Colonic mucosa (tissue), 4 donors: ENCODE results near the gene CDKAL1. TPM values are rescaled to one million over a fixed set of nuclear protein-coding genes. Genes with fewer than 3 reads are reported as not detected.

ENCODE experiments used
- DNase-seq: peaks from one replicate; pipeline ENCODE4 v3.0.0-alpha.2; 2020
- H3K27ac ChIP-seq: fragments of 200-600 bp; one replicate; pipeline ENCODE4 v1.8.0; 2021
- H3K27me3 ChIP-seq: fragments of 200-600 bp; one replicate; pipeline ENCODE4 v1.8.0; 2021
- H3K36me3 ChIP-seq: fragments of 200-600 bp; one replicate; pipeline ENCODE4 v1.8.0; 2021
- H3K4me1 ChIP-seq: fragments of 200-600 bp; one replicate; pipeline ENCODE4 v1.8.0; 2021; ENCODE audit warnings: mild to moderate bottlenecking
- H3K4me3 ChIP-seq: fragments of 200-600 bp; one replicate; pipeline ENCODE4 v1.8.0; 2021
- H3K9ac ChIP-seq, 2 donors: one replicate each; pipeline ENCODE4 v1.7.0; 2013; ENCODE audit warnings: control low read depth in 2 of 2, low read depth in 2 of 2, low read length in 2 of 2
- H3K9me3 ChIP-seq: fragments of 200-600 bp; one replicate; pipeline ENCODE4 v1.8.0; 2021
- intact Hi-C: fragments of 100-400 bp; cut with DNase I; formaldehyde crosslinking; loops from one replicate; pipeline ENCODE4 v1.14.1; 2022
- total RNA-seq, 2 donors: library from RNA; stranded (reverse); fragmentation: NEBNext Ultra II Directional in 1 of 2; extraction: Animal tissue kit (Norgen Biotek cat#: 25700) in 1 of 2; gene quantifications; one replicate each; pipeline ENCODE4 v1.2.1, GENCODE V29; 2021
- TF ChIP-seq, protein P1 (sequence below): fragments of 200-600 bp; IDR thresholded peaks from one replicate; pipeline ENCODE4 v1.8.0; 2022; ENCODE audit warnings: antibody characterized with exemption, mild to moderate bottlenecking
- donor health status: healthy.
- donor health status: DM: no; HTN: no; CAD: no.
- donor health status: DM: no; HTN: no; CAD: no.

Gene CDKAL1
- total RNA-seq, 2 donors from 2014 or later, result 13.8 to 14.2 TPM

GRCh38 chr6:20707870-20708269, 173.6 kb downstream of the CDKAL1 start:
- no peak for DNase-seq
- no peaks in the 10 kb centered on the region for H3K36me3 ChIP-seq
- no peaks in the 10 kb centered on the region for H3K27me3 ChIP-seq
- H3K9me3 ChIP-seq, result no peaks in the 10 kb centered on the region
- H3K4me1 ChIP-seq, result peaks cover 10% of the 10 kb centered on the region
- TF ChIP-seq, protein P1, sequence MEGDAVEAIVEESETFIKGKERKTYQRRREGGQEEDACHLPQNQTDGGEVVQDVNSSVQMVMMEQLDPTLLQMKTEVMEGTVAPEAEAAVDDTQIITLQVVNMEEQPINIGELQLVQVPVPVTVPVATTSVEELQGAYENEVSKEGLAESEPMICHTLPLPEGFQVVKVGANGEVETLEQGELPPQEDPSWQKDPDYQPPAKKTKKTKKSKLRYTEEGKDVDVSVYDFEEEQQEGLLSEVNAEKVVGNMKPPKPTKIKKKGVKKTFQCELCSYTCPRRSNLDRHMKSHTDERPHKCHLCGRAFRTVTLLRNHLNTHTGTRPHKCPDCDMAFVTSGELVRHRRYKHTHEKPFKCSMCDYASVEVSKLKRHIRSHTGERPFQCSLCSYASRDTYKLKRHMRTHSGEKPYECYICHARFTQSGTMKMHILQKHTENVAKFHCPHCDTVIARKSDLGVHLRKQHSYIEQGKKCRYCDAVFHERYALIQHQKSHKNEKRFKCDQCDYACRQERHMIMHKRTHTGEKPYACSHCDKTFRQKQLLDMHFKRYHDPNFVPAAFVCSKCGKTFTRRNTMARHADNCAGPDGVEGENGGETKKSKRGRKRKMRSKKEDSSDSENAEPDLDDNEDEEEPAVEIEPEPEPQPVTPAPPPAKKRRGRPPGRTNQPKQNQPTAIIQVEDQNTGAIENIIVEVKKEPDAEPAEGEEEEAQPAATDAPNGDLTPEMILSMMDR, result no peak
- no peak overlapping the region for H3K27ac ChIP-seq
- no peak overlapping the region for H3K9ac ChIP-seq
- no peak overlapping the region for H3K4me3 ChIP-seq
- intact Hi-C loops, result loop anchor here (10.0 kb wide), 1 partner anchor 133 kb away; no protein-coding TSS in a partner anchor

DNA sequence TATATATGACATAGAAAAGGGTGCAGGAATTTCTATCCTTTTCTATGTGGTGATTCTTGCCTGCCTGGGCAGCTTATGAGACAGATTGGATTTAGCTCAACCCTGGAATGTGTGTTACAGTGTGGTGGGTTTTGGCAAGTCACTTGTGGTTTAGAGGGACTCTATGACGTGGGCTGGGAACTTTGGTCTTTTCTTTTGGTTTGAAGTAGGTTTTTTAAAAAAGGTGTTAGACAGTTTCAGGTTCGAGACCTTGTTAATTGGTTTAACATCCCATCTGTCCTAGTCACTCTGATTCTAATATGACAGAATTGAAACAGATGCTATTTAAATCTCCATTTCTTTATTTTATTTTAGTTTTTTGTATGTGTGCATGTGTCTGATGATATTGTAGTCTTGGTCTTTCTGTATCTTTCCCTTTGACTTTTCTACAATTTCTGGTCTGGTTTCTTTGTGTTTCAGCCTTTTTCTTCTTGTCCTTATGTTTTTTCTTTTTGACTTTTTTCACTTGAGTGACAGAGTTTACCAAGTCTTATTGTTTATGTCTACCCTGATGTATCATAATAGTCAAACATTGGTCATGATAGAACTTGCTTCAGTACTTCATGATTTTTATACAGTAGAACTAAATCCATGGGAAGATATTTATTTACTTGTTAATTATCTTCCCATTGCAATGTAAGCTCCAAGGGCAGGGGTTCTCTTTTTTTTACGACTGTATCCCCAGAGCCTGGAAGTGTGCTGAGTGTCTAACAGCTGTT, 174.3 kb downstream of the CDKAL1 start:
- Histone ChIP-seq H3K27ac (no peak overlapping the region), H3K9ac (no peak overlapping the region), H3K36me3 (no peaks in the 10 kb centered on the region), H3K4me3 (no peak overlapping the region), H3K9me3 (no peaks in the 10 kb centered on the region), H3K4me1 (peaks cover 10% of the 10 kb centered on the region), H3K27me3 (no peaks in the 10 kb centered on the region)
- TF ChIP-seq, protein P1, result no peak
- intact Hi-C loops, result loop anchor here (10.0 kb wide), 1 partner anchor 134 kb away; no protein-coding TSS in a partner anchor
- DNase-seq, result no peak

- no peaks in the 10 kb centered on the region for H3K36me3 ChIP-seq
- H3K27me3 ChIP-seq, result no peaks in the 10 kb centered on the region
- H3K4me3 ChIP-seq, result no peak overlapping the region
- peaks cover 10% of the 10 kb centered on the region for H3K4me1 ChIP-seq
- TF ChIP-seq, protein P1, result no peak
- intact Hi-C loops, result loop anchor here (10.0 kb wide), 1 partner anchor 135 kb away; no protein-coding TSS in a partner anchor
- H3K9me3 ChIP-seq, result no peaks in the 10 kb centered on the region
- DNase-seq, result no peak
- H3K27ac ChIP-seq, result no peak overlapping the region
- H3K9ac ChIP-seq, result no peak overlapping the region
These were observed 175.2 kb downstream of the CDKAL1 start for GRCh38 chr6:20709451-20709850.

DNA sequence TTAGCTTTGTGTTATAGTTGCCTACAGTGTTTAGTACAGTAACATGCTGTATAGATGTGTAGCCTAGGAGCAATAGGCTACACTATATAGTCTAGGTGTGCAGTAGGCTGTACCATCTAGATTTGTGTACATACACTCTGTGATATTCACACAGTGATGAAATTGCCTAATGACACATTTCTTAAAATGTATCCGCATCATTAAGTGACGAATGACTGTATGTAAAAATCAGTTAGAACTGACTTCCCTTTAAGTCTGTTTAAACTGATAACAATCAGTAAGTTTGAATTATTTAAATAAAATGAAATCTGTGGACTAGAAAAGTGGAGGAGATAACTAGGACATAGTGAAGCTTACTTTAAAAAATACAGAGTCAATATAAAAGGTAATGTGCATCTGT, 176.1 kb downstream of the CDKAL1 start:
- intact Hi-C loops, result no loop called here
- no peak for DNase-seq
- no peaks in the 10 kb centered on the region for H3K36me3 ChIP-seq
- TF ChIP-seq, protein P1, result no peak
- peaks cover 10% of the 10 kb centered on the region for H3K4me1 ChIP-seq
- no peak overlapping the region for H3K27ac ChIP-seq
- no peaks in the 10 kb centered on the region for H3K27me3 ChIP-seq
- H3K9ac ChIP-seq, result no peak overlapping the region
- no peaks in the 10 kb centered on the region for H3K9me3 ChIP-seq
- no peak overlapping the region for H3K4me3 ChIP-seq

DNA sequence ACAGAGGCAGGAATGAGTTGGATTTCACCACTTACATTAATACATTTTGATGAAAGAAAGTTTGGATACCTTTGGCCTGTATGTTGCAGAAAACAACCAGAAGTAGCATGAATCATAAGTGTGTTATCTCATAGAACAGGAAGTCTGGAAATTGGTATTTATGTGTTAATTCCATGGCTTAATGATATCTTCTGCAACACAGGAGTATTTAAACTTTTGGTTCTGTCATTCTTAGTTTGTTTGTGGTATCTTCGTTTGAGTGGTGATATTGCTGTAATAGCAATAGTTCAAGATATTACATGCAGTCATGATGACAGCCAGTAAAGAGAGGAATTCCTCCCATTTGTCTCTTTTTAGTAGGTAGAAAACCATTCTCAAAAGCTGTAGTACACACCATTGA, 177.3 kb downstream of the CDKAL1 start:
- Histone ChIP-seq H3K36me3 (no peaks in the 10 kb centered on the region), H3K4me3 (no peak overlapping the region), H3K9ac (no peak overlapping the region), H3K27me3 (no peaks in the 10 kb centered on the region), H3K4me1 (peaks cover 6% of the 10 kb centered on the region), H3K27ac (no peak overlapping the region), H3K9me3 (no peaks in the 10 kb centered on the region)
- DNase-seq, result no peak
- intact Hi-C loops, result no loop called here
- TF ChIP-seq, protein P1, result no peak
